SK-N-SH treated with all-trans-retinoic acid at 6 μM for 48 hours (cell line): ENCODE results near the gene DENND1A.

Experiments used
- ATAC-seq: fragments of 200-7000 bp; cut with Tn5 transposase; 3 replicates; pipeline ENCODE4 v1.9.1; 2020; ENCODE audit warnings: mild to moderate bottlenecking, moderate library complexity
- BACH2 ChIP-seq: fragments of 250-450 bp; sonication (Bioruptor Pico); IDR thresholded peaks from 2 replicates; pipeline ENCODE4 v1.9.0; 2021; ENCODE audit warnings: mild to moderate bottlenecking, borderline replicate concordance
- CSDC2 ChIP-seq: fragments of 250-450 bp; sonication (Bioruptor Pico); IDR thresholded peaks from 2 replicates; pipeline ENCODE4 v1.5.0; 2020; ENCODE audit warnings: mild to moderate bottlenecking, moderate library complexity
- ESRRG ChIP-seq: fragments of 250-450 bp; sonication (Bioruptor Pico); IDR thresholded peaks from 2 replicates; pipeline ENCODE4 v1.6.1; 2021; ENCODE audit warnings: mild to moderate bottlenecking
- GLIS3 ChIP-seq: fragments of 250-450 bp; sonication (Bioruptor Pico); IDR thresholded peaks from 2 replicates; pipeline ENCODE4 v1.5.0; 2020; ENCODE audit warnings: mild to moderate bottlenecking, moderate library complexity
- ISL1 ChIP-seq: fragments of 250-450 bp; sonication (Bioruptor Pico); IDR thresholded peaks from 2 replicates; pipeline ENCODE4 v2.1.2; 2022; ENCODE audit warnings: mild to moderate bottlenecking, moderate library complexity
- OSR1 ChIP-seq: fragments of 250-450 bp; sonication (Bioruptor Pico); IDR thresholded peaks from 2 replicates; pipeline ENCODE4 v1.8.0; 2022; ENCODE audit warnings: moderate library complexity, mild to moderate bottlenecking, inconsistent platforms
- PPARA ChIP-seq: fragments of 250-450 bp; sonication (Bioruptor Pico); IDR thresholded peaks from 2 replicates; pipeline ENCODE4 v1.5.0; 2020; ENCODE audit warnings: mild to moderate bottlenecking, borderline replicate concordance
- RARB ChIP-seq: fragments of 250-450 bp; sonication (Bioruptor Pico); IDR thresholded peaks from 2 replicates; pipeline ENCODE4 v1.8.0; 2021; ENCODE audit warnings: mild to moderate bottlenecking, moderate library complexity
- SNAI2 ChIP-seq: fragments of 250-450 bp; sonication (Bioruptor Pico); IDR thresholded peaks from 2 replicates; pipeline ENCODE4 v1.5.0; 2020; ENCODE audit warnings: mild to moderate bottlenecking, moderate library complexity
- TCF4 ChIP-seq: fragments of 250-450 bp; sonication (Bioruptor Pico); IDR thresholded peaks from 2 replicates; pipeline ENCODE4 v1.8.0; 2021; ENCODE audit warnings: mild to moderate bottlenecking, moderate library complexity, borderline replicate concordance
- TOX ChIP-seq: fragments of 250-450 bp; sonication (Bioruptor Pico); IDR thresholded peaks from 2 replicates; pipeline ENCODE4 v1.8.0; 2021; ENCODE audit warnings: mild to moderate bottlenecking, moderate library complexity, borderline replicate concordance
- TSHZ2 ChIP-seq: fragments of 250-450 bp; sonication (Bioruptor Pico); IDR thresholded peaks from 2 replicates; pipeline ENCODE4 v1.5.0; 2020; ENCODE audit warnings: mild to moderate bottlenecking, moderate library complexity
- ZC3H10 ChIP-seq: fragments of 250-450 bp; sonication (Bioruptor Pico); IDR thresholded peaks from 2 replicates; pipeline ENCODE4 v1.5.1; 2021; ENCODE audit warnings: mild to moderate bottlenecking, moderate library complexity
- ZFP3 ChIP-seq: fragments of 250-450 bp; sonication (Bioruptor Pico); IDR thresholded peaks from 2 replicates; pipeline ENCODE4 v1.5.0; 2020; ENCODE audit warnings: mild to moderate bottlenecking, moderate library complexity
- ZFP30 ChIP-seq: fragments of 450-650 bp; formaldehyde crosslinking; IDR thresholded peaks from 2 replicates; pipeline ENCODE4 v1.5.0; 2022; ENCODE audit warnings: mild to moderate bottlenecking, moderate library complexity
- ZNF70 ChIP-seq: fragments of 450-650 bp; formaldehyde crosslinking; IDR thresholded peaks from 2 replicates; pipeline ENCODE4 v1.5.0; 2020; ENCODE audit warnings: mild to moderate bottlenecking, moderate library complexity
- ZNF8 ChIP-seq: fragments of 450-650 bp; formaldehyde crosslinking; IDR thresholded peaks from 2 replicates; pipeline ENCODE4 v1.5.0; 2020; ENCODE audit warnings: mild to moderate bottlenecking, moderate library complexity
- TF ChIP-seq, protein P1 (sequence below): fragments of 250-450 bp; sonication (Bioruptor Pico); IDR thresholded peaks from 2 replicates; pipeline ENCODE4 v1.8.0; 2021; ENCODE audit warnings: low read depth, mild to moderate bottlenecking, moderate library complexity, borderline replicate concordance
- TF ChIP-seq, protein P2 (sequence below): fragments of 250-450 bp; sonication (Bioruptor Pico); IDR thresholded peaks from 2 replicates; pipeline ENCODE4 v1.5.1; 2021; ENCODE audit warnings: mild to moderate bottlenecking, moderate library complexity
- TF ChIP-seq, protein P3 (sequence below): fragments of 250-450 bp; sonication (Bioruptor Pico); IDR thresholded peaks from 2 replicates; pipeline ENCODE4 v1.8.0; 2020; ENCODE audit warnings: mild to moderate bottlenecking, moderate library complexity, borderline replicate concordance

DENND1A gene

DNA sequence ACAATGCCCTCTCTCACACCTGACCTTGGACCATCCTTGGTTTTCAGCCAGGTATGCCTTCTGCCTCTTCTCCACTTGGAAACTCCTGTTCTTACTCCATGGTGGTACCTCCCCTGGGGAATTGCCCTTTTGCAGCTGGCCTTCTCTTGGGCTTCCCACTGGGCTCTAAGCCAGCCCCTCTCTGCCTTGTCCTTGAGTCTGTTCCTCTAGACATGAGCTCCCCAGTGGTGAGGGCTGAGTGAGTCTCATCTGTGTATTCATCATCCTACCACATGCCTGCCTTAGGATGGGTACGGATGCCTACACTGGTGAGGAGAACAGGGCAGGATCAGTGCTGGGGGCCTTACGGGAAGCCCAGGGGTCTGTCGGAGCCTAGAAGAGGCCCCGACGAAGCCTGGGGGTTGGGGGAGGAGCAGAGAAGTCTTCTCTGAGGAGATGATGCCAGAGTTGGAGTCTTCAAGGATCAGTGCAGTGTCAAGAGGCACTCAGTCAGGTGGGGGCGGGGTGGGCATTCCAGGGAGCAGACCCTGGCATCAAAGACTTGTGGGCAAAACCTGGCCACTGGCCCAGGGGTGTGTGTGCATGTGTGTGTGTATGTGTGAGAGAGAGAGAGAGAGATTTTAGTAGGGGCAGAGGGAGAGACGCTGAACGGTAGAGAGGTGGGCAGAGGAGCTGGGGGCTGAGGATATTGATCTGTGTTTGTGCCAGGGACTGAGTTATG, 579.2 kb downstream of the DENND1A start:
- TF ChIP-seq TCF4 (no peak), BACH2 (no peak), ZNF70 (CRISPR knock-in tag) (no peak), ESRRG (CRISPR knock-in tag) (no peak)
- no peak for ATAC-seq

- TF ChIP-seq ESRRG (CRISPR knock-in tag) = no peak
- TF ChIP-seq TOX (CRISPR knock-in tag) = no peak
- TF ChIP-seq ISL1 (CRISPR knock-in tag) = no peak
- TF ChIP-seq ZFP30 = no peak
- TF ChIP-seq, protein P1, sequence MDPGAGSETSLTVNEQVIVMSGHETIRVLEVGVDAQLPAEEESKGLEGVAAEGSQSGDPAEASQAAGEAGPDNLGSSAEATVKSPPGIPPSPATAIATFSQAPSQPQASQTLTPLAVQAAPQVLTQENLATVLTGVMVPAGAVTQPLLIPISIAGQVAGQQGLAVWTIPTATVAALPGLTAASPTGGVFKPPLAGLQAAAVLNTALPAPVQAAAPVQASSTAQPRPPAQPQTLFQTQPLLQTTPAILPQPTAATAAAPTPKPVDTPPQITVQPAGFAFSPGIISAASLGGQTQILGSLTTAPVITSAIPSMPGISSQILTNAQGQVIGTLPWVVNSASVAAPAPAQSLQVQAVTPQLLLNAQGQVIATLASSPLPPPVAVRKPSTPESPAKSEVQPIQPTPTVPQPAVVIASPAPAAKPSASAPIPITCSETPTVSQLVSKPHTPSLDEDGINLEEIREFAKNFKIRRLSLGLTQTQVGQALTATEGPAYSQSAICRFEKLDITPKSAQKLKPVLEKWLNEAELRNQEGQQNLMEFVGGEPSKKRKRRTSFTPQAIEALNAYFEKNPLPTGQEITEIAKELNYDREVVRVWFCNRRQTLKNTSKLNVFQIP (CRISPR knock-in tag) = no peak
- TF ChIP-seq CSDC2 (CRISPR knock-in tag) = no peak
- no peak for TF ChIP-seq SNAI2 (CRISPR knock-in tag)
- no peak for TF ChIP-seq ZNF8 (CRISPR knock-in tag)
- TF ChIP-seq GLIS3 (CRISPR knock-in tag) = no peak
- peak; percentile 85 for ATAC-seq
Observed at GRCh38 chr9:123349691-123350480, 580.0 kb downstream of the DENND1A start.

- no peak for ATAC-seq
- TF ChIP-seq OSR1 (no peak), TSHZ2 (CRISPR knock-in tag) (no peak), CSDC2 (CRISPR knock-in tag) (no peak), RARB (CRISPR knock-in tag) (no peak), BACH2 (no peak), PPARA (CRISPR knock-in tag) (no peak), ZFP30 (no peak), ZC3H10 (CRISPR knock-in tag) (no peak), ZNF8 (CRISPR knock-in tag) (no peak), TCF4 (no peak), ZNF70 (CRISPR knock-in tag) (no peak)
- TF ChIP-seq, protein P2, sequence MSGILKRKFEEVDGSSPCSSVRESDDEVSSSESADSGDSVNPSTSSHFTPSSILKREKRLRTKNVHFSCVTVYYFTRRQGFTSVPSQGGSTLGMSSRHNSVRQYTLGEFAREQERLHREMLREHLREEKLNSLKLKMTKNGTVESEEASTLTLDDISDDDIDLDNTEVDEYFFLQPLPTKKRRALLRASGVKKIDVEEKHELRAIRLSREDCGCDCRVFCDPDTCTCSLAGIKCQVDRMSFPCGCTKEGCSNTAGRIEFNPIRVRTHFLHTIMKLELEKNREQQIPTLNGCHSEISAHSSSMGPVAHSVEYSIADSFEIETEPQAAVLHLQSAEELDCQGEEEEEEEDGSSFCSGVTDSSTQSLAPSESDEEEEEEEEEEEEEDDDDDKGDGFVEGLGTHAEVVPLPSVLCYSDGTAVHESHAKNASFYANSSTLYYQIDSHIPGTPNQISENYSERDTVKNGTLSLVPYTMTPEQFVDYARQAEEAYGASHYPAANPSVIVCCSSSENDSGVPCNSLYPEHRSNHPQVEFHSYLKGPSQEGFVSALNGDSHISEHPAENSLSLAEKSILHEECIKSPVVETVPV (CRISPR knock-in tag) = no peak
Observed at GRCh38 chr9:123349033-123349432, 580.9 kb downstream of the DENND1A start.

GRCh38 chr9:123348317-123348992, 581.5 kb downstream of the DENND1A start:
- peak; percentile 8; the same call in 1 of the 3 replicates for ATAC-seq
- TF ChIP-seq ZNF8 (CRISPR knock-in tag) (no peak), RARB (CRISPR knock-in tag) (no peak), ZFP3 (CRISPR knock-in tag) (no peak), TCF4 (no peak)
- TF ChIP-seq, protein P3, sequence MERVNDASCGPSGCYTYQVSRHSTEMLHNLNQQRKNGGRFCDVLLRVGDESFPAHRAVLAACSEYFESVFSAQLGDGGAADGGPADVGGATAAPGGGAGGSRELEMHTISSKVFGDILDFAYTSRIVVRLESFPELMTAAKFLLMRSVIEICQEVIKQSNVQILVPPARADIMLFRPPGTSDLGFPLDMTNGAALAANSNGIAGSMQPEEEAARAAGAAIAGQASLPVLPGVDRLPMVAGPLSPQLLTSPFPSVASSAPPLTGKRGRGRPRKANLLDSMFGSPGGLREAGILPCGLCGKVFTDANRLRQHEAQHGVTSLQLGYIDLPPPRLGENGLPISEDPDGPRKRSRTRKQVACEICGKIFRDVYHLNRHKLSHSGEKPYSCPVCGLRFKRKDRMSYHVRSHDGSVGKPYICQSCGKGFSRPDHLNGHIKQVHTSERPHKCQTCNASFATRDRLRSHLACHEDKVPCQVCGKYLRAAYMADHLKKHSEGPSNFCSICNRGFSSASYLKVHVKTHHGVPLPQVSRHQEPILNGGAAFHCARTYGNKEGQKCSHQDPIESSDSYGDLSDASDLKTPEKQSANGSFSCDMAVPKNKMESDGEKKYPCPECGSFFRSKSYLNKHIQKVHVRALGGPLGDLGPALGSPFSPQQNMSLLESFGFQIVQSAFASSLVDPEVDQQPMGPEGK (CRISPR knock-in tag) = no peak
- TF ChIP-seq, all 23 proteins: peak for 0
